ENCODE measurements around the gene GIGYF2. TPM values are rescaled to one million over a fixed set of nuclear protein-coding genes. Genes with fewer than 3 reads are reported as not detected.

Gene GIGYF2
- total RNA-seq, 1 experiment from 2014 or later: 40.4 TPM

DNA sequence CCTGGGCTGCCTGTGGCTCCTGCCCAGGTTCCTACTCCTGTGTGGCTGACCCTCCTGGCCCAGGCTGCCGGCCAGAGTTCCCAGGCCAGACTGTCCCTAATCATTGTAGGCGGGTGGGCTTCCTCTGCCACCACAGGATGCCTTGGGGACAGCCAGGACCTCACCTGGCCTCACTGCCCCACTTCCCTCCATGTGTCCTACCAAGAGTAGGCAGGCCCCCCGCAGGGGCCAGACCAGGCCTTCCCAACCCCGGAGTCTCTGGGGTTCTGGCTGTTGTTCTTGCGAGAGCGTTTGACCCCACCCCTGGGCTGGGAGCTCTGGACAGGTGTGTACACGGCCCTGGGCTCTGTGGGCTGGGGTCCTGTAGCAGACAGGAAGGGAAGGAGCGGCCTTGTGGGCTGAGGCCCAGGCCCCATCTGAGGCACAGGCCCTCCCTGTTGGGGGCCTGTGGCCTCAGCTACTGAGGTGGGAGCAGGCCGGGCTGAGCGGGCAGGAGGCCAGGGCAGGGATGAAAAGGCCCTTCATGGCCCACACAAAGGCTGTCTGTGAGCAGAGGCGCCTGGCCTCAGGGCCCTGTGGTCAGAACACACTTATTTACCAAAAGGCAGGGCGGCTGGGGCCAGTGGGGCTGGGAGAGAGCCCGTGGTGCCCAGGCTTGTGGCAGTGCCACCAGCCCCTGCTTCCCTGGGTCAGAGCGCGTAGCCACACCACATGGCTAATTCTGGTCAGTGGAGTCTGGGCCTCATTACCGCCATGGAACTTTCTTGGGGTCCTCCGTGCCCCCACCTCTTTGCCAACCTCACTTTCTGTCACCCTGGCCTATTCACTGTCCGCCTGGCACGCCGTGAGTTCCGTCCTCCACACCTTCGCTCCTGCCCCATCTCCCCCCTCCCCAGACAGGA is 175.0 kb downstream of the GIGYF2 start:
- Histone ChIP-seq H3K27me3 (replicated peaks; ENCODE audit: control insufficient read depth, insufficient read depth, low read length) (no peaks in the 10 kb centered on the region), H3K4me3 (ENCODE audit: low read depth, low read length) (no peak overlapping the region), H3K36me3 (ENCODE audit: control insufficient read depth, insufficient read depth, low read length) (no peaks in the 10 kb centered on the region), H3K4me1 (0 out of 2 replicates have a peak, but pooled peaks cover 9% of the 10 kb centered on the region), H3K9me3 (no peaks in the 10 kb centered on the region)
- POLR2A ChIA-PET: no interaction called here
- Mint-ChIP-seq H3K4me1 (ENCODE audit: low read depth, unreplicated experiment) (no peaks in the 10 kb centered on the region), H3K27ac (ENCODE audit: unreplicated experiment) (no peak overlapping the region), H3K4me3 (ENCODE audit: unreplicated experiment) (no peak overlapping the region), H3K36me3 (ENCODE audit: insufficient read depth, unreplicated experiment) (peaks cover 12% of the 10 kb centered on the region), H3K27me3 (ENCODE audit: insufficient read depth, unreplicated experiment) (no peaks in the 10 kb centered on the region), H3K9me3 (ENCODE audit: unreplicated experiment) (no peaks in the 10 kb centered on the region)
- intact Hi-C loops (cut with micrococcal nuclease; ENCODE audit: unreplicated experiment): no loop called here
- TF ChIP-seq, protein P1, sequence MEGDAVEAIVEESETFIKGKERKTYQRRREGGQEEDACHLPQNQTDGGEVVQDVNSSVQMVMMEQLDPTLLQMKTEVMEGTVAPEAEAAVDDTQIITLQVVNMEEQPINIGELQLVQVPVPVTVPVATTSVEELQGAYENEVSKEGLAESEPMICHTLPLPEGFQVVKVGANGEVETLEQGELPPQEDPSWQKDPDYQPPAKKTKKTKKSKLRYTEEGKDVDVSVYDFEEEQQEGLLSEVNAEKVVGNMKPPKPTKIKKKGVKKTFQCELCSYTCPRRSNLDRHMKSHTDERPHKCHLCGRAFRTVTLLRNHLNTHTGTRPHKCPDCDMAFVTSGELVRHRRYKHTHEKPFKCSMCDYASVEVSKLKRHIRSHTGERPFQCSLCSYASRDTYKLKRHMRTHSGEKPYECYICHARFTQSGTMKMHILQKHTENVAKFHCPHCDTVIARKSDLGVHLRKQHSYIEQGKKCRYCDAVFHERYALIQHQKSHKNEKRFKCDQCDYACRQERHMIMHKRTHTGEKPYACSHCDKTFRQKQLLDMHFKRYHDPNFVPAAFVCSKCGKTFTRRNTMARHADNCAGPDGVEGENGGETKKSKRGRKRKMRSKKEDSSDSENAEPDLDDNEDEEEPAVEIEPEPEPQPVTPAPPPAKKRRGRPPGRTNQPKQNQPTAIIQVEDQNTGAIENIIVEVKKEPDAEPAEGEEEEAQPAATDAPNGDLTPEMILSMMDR (IDR thresholded peaks at IDR 0.05; ENCODE audit: insufficient read depth in 1 of 2, low read depth in 1 of 2, low read length in 1 of 2, severe bottlenecking in 1 of 2, unreplicated experiment in 1 of 2): no peak
- no TSS peak for BruUV-seq (replicated peaks)
- DNase-seq: no peak
- CTCF ChIA-PET: no interaction called here

DNA sequence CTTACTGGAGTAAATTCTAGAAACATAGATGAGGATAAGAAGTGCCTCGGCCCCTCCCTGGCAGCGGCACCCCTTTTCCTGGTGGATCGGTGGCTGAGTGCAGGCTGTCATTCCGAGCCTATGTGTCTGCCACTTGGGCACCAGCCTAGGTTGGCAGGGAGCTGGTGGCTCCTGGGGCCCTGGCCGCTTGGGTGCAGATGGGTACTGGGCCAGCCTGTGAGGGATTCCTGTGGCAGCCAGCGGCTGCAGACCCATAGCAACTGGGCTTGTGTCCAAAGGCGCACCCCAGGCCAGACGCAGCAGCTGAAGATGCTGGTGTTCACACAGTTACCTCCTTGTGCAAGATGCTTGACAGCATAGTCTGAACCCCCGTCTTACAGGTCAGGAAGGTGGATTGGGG is 175.7 kb downstream of the GIGYF2 start:
- H3K4me1 ChIP-seq: 0 out of 2 replicates have a peak, but pooled peaks cover 9% of the 10 kb centered on the region
- H3K27me3 Mint-ChIP-seq (ENCODE audit: insufficient read depth, unreplicated experiment): no peaks in the 10 kb centered on the region

DNA sequence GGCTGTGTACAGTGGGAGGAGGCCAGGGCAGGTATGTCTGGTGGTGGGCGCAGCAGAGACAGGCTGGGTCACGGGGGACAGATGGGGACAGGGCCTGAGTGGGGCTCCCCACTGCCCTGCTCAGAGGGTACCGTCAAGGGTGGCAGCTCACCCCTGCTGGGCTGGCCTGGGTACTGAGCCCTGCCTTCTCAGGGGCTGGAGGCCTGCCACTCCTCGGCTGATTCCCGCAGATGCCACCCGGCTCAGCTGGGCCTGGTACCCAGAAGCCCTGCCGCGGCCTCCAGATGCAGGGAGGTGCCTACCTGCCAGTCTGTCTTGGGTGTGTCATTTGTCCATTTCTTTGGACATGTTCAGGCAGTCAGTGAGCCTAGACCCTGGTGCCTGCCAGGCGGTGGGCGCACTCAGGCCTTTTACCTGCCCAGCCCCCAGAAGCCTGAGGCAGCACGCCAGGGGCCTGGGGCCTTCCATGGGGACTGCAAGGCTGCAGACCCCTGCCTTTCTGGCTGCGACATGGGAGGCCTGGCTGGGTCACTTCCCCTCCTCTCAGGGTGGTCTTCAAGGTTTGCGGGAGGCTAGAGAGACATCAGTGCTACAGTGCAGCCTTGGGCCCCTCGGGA is 176.3 kb downstream of the GIGYF2 start:
- Histone ChIP-seq H3K9me3 (no peaks in the 10 kb centered on the region), H3K4me3 (ENCODE audit: low read depth, low read length) (no peak overlapping the region), H3K4me1 (0 out of 2 replicates have a peak, but pooled peaks cover 9% of the 10 kb centered on the region), H3K27me3 (replicated peaks; ENCODE audit: control insufficient read depth, insufficient read depth, low read length) (no peaks in the 10 kb centered on the region), H3K36me3 (ENCODE audit: control insufficient read depth, insufficient read depth, low read length) (no peaks in the 10 kb centered on the region)
- H3K4me1 Mint-ChIP-seq (ENCODE audit: low read depth, unreplicated experiment): no peaks in the 10 kb centered on the region
- TF ChIP-seq, protein P1 (IDR thresholded peaks at IDR 0.05; ENCODE audit: insufficient read depth in 1 of 2, low read depth in 1 of 2, low read length in 1 of 2, severe bottlenecking in 1 of 2, unreplicated experiment in 1 of 2): no peak
- ChIA-PET POLR2A (no interaction called here), CTCF (no interaction called here)
- no TSS peak for BruUV-seq (replicated peaks)
- intact Hi-C loops (cut with micrococcal nuclease; ENCODE audit: unreplicated experiment): no loop called here
- no peak overlapping the region for H3K4me3 Mint-ChIP-seq (ENCODE audit: unreplicated experiment)
- H3K36me3 Mint-ChIP-seq (ENCODE audit: insufficient read depth, unreplicated experiment): peaks cover 12% of the 10 kb centered on the region
- H3K9me3 Mint-ChIP-seq (ENCODE audit: unreplicated experiment): no peaks in the 10 kb centered on the region
- no peak overlapping the region for H3K27ac Mint-ChIP-seq (ENCODE audit: unreplicated experiment)
- no peak for DNase-seq
- no peaks in the 10 kb centered on the region for H3K27me3 Mint-ChIP-seq (ENCODE audit: insufficient read depth, unreplicated experiment)

More for the DNA sequence above, 175.7 kb downstream of the GIGYF2 start:
- Mint-ChIP-seq H3K4me1 (ENCODE audit: low read depth, unreplicated experiment) (no peaks in the 10 kb centered on the region), H3K4me3 (ENCODE audit: unreplicated experiment) (no peak overlapping the region), H3K36me3 (ENCODE audit: insufficient read depth, unreplicated experiment) (peaks cover 12% of the 10 kb centered on the region), H3K27ac (ENCODE audit: unreplicated experiment) (no peak overlapping the region), H3K9me3 (ENCODE audit: unreplicated experiment) (no peaks in the 10 kb centered on the region)
- no peaks in the 10 kb centered on the region for H3K36me3 ChIP-seq (ENCODE audit: control insufficient read depth, insufficient read depth, low read length)
- H3K9me3 ChIP-seq: no peaks in the 10 kb centered on the region
- H3K4me3 ChIP-seq (ENCODE audit: low read depth, low read length): no peak overlapping the region
- POLR2A ChIA-PET: no interaction called here
- CTCF ChIA-PET: no interaction called here
- no peaks in the 10 kb centered on the region for H3K27me3 ChIP-seq (replicated peaks; ENCODE audit: control insufficient read depth, insufficient read depth, low read length)
- intact Hi-C loops (cut with micrococcal nuclease; ENCODE audit: unreplicated experiment): no loop called here
- BruUV-seq (replicated peaks): no TSS peak
- TF ChIP-seq, protein P1 (IDR thresholded peaks at IDR 0.05; ENCODE audit: insufficient read depth in 1 of 2, low read depth in 1 of 2, low read length in 1 of 2, severe bottlenecking in 1 of 2, unreplicated experiment in 1 of 2): no peak
- DNase-seq: no peak
